Fibroblast of pulmonary artery (primary cell): Measurements from ENCODE around the gene STIM1.
A peak's percentile ranks its signal among the peaks of the same experiment; 100 is the strongest.

Source experiments
- DNase-seq: peaks from one replicate; pipeline ENCODE4 v3.0.0-alpha.2; 2010; ENCODE audit warnings: low read depth
- H3K4me3 ChIP-seq: replicated peaks from 2 replicates; pipeline ENCODE4 v1.5.1; 2011; ENCODE audit warnings: low read depth, mild to moderate bottlenecking, control low read depth, low read length, moderate library complexity
- TF ChIP-seq, protein P1 (sequence below): IDR thresholded peaks from 2 replicates; pipeline ENCODE4 v1.5.1; 2011; ENCODE audit warnings: mild to moderate bottlenecking, control low read depth, low read length, inconsistent platforms; ENCODE audit errors: missing control alignments

Gene STIM1

DNA sequence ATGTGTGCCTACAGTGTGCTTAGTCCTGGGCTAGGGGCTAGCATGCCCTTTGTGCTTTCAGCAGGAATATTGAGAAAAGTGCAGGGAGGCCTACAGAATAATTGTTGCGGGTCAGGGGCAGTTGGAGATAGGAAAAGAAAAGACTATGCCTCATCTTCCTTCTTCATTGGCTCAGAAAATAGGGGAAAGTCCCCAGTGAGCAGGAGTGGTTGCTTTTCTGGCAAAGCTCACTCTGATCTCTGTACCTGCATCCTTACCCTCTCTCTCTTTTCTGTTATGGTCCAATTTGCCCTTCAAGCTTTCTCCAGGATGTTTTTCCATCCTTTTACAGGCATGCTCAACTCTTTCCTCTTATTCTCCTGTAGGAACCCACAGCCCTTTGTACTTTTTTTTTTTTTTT, 209.6 kb downstream of the STIM1 start:
- TF ChIP-seq, protein P1, sequence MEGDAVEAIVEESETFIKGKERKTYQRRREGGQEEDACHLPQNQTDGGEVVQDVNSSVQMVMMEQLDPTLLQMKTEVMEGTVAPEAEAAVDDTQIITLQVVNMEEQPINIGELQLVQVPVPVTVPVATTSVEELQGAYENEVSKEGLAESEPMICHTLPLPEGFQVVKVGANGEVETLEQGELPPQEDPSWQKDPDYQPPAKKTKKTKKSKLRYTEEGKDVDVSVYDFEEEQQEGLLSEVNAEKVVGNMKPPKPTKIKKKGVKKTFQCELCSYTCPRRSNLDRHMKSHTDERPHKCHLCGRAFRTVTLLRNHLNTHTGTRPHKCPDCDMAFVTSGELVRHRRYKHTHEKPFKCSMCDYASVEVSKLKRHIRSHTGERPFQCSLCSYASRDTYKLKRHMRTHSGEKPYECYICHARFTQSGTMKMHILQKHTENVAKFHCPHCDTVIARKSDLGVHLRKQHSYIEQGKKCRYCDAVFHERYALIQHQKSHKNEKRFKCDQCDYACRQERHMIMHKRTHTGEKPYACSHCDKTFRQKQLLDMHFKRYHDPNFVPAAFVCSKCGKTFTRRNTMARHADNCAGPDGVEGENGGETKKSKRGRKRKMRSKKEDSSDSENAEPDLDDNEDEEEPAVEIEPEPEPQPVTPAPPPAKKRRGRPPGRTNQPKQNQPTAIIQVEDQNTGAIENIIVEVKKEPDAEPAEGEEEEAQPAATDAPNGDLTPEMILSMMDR, result no peak
- no peak for DNase-seq

DNA sequence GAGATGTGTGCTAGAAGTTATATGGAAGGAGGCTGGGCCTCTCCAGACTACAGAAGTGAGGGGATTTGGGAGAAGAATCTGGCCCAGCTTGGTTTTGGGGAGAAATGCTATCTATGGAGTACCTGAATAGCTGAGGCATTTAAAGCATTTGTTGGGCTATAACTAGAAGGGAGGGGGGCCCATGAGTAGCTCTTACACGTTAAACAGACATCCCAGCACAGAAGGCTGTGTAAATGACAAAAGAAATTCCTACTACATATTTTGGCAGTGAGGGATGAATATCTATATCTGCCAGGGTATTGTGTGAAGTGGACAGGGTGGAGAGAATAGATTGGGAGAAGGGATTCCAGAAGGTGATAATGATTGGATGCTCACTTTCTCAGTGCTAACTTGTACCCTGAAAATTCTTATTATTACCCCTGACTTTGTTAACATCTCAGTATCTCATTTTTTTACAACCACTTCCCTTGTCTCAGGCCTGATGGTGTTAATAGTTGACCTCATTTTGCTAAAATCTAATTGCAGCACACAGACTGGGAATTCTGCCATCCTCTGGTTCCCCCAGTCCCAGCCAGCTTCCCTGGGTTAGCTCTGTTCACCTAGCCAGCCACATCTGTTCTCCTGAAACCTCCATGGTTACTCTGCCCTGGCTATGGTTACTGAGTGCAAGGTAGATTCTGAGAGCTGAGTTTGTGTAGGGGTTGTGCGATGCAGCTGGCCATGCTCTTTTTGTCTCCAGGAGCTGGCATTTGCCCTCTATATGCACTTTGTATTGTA, 210.3 kb downstream of the STIM1 start:
- DNase-seq, result peak; percentile 31
- TF ChIP-seq, protein P1, result no peak
- no peak overlapping the region for H3K4me3 ChIP-seq

More for the DNA sequence above, 209.6 kb downstream of the STIM1 start:
- no peak overlapping the region for H3K4me3 ChIP-seq

- TF ChIP-seq, protein P1, result no peak
- DNase-seq, result no peak
- H3K4me3 ChIP-seq, result no peak overlapping the region
Observed at GRCh38 chr11:4066910-4067309, 211.4 kb downstream of the STIM1 start.

DNA sequence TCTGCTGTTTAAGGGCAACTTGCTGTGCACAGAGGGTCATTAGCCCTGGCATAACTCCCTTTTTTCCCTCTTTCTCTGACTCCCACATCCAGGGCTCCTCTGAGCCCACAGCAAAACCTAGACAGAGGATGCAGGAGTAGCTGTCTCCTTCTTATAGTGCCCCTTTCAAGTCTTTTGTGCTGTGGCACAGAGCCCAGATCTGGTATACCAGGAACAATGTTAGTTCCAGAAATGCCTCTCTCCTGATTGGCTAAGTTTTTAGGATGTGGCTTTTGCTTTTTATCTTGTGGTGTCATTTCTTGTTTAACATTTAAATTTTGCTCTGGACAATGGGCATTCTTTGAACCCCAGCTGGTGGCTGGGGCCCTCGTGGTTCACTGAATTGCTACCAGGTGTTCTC, 213.5 kb downstream of the STIM1 start:
- TF ChIP-seq, protein P1, result no peak
- H3K4me3 ChIP-seq, result no peak overlapping the region
- peak; percentile 46 for DNase-seq

DNA sequence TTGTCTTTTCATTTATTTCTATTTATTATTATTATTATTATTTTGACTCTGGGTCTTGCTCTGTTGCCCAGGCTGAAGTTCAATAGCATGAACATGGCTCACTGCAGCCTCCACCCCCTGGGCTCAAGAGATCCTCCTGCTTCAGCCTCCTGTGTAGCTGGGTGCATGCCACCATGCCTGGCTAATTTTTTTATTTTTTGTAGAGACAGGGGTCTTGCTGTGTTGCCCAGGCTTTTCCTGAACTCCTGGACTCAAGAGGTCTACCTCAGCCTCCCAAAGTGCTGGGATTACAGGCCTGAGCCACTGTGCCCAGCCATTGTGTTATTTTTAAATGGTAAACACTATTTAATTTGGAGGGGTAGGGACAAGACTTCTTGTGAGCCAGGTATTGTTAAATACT, 215.9 kb downstream of the STIM1 start:
- H3K4me3 ChIP-seq, result no peak overlapping the region
- TF ChIP-seq, protein P1, result no peak
- no peak for DNase-seq

GRCh38 chr11:4071914-4072313, 216.4 kb downstream of the STIM1 start:
- DNase-seq, result no peak
- TF ChIP-seq, protein P1, result no peak

More at GRCh38 chr11:4071914-4072313, 216.4 kb downstream of the STIM1 start:
- no peak overlapping the region for H3K4me3 ChIP-seq
